COLO668 (cell line): Measurements from ENCODE around the gene PRKN.
"Not testable (repeated sequence)": the region's sequence is repeated elsewhere in the genome, so short reads cannot be mapped to it uniquely, and the experiment has no call there.

Experiments
- DNase-seq: peaks from one replicate; lab custom pipeline; 2025; ENCODE audit not compliant: unreplicated experiment; lab: John Stamatoyannopoulos, UW

The PRKN gene

GRCh38 chr6:162678896-162679295, 48.7 kb downstream of the PRKN start:
- DNase-seq = not testable (repeated sequence)

GRCh38 chr6:162675503-162675902, 52.1 kb downstream of the PRKN start:
- no peak for DNase-seq

- no peak for DNase-seq
Measured at GRCh38 chr6:162674452-162674851, 53.1 kb downstream of the PRKN start.

GRCh38 chr6:162671580-162672165, 55.9 kb downstream of the PRKN start:
- no peak for DNase-seq

- DNase-seq = no peak
Measured at GRCh38 chr6:162670345-162670744, 57.2 kb downstream of the PRKN start.

GRCh38 chr6:162666246-162666645, 61.3 kb downstream of the PRKN start:
- DNase-seq = no peak

- DNase-seq = no peak
Measured at GRCh38 chr6:162653808-162654207, 73.8 kb downstream of the PRKN start.

- DNase-seq = no peak
Measured at GRCh38 chr6:162651505-162651904, 76.1 kb downstream of the PRKN start.

GRCh38 chr6:162649271-162649670, 78.3 kb downstream of the PRKN start:
- no peak for DNase-seq

- no peak for DNase-seq
Measured at GRCh38 chr6:162644153-162644552, 83.4 kb downstream of the PRKN start.

GRCh38 chr6:162640756-162641155, 86.8 kb downstream of the PRKN start:
- no peak for DNase-seq

GRCh38 chr6:162639951-162640350, 87.6 kb downstream of the PRKN start:
- DNase-seq = no peak

GRCh38 chr6:162638931-162639574, 88.5 kb downstream of the PRKN start:
- no peak for DNase-seq

- no peak for DNase-seq
Measured at GRCh38 chr6:162637317-162637716, 90.2 kb downstream of the PRKN start.

- no peak for DNase-seq
Measured at GRCh38 chr6:162636167-162636566, 91.4 kb downstream of the PRKN start.

GRCh38 chr6:162631546-162631945, 96.0 kb downstream of the PRKN start:
- no peak for DNase-seq

- no peak for DNase-seq
Measured at GRCh38 chr6:162630069-162630468, 97.5 kb downstream of the PRKN start.

GRCh38 chr6:162627825-162628224, 99.7 kb downstream of the PRKN start:
- no peak for DNase-seq

- DNase-seq = no peak
Measured at GRCh38 chr6:162627362-162627761, 100.2 kb downstream of the PRKN start.

GRCh38 chr6:162626869-162627268, 100.7 kb downstream of the PRKN start:
- DNase-seq = no peak

GRCh38 chr6:162625846-162626540, 101.6 kb downstream of the PRKN start:
- no peak for DNase-seq

GRCh38 chr6:162622572-162622971, 105.0 kb downstream of the PRKN start:
- DNase-seq = no peak
